ENCODE results near the gene COL27A1. TPM values are rescaled to one million over a fixed set of nuclear protein-coding genes. Genes with fewer than 3 reads are reported as not detected.
"Not testable (repeated sequence)": the region's sequence is repeated elsewhere in the genome, so short reads cannot be mapped to it uniquely, and the experiment has no call there.

The COL27A1 gene
- polyA plus RNA-seq, 1 donor (not counting 4 experiments of a cell fraction or from before 2014, with no cell fraction given), result 14.0 TPM

DNA sequence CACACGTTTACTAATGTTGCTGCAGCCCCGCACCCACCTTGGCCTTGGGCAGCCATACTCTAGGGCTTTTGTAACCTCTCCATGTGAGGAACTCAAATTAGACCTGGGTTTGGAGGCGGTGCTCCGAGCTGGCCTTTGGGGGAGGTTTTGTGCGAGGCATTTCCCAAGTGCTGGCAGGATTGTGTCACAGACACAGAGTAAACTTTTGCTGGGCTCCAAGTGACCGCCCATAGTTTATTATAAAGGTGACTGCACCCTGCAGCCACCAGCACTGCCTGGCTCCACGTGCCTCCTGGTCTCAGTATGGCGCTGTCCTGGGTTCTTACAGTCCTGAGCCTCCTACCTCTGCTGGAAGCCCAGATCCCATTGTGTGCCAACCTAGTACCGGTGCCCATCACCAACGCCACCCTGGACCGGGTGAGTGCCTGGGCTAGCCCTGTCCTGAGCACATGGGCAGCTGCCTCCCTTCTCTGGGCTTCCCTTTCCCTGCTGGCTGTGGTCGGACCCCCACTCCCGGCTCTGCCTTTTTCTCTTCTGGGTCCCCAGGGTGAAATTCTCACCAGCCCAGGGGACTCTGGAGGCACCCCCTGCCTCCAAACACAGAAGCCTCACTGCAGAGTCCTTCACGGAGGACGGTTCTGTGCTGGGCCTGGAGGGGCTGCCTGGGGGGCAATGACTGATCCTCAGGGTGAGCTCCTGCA, 167.6 kb downstream of the COL27A1 start, which contains the start of gene ORM1:
TSS of gene ORM1 (plus strand) at position 268 of the 701 bp plus-strand sequence. CDS start at position 304, 36 bp downstream.
- dilution Hi-C loops (cut with MboI; ENCODE audit: extremely low pct_ligation_motif_present, low sequenced_read_pairs); H4K20me1 ChIP-seq (ENCODE audit: control insufficient read depth, extremely low read depth, insufficient read depth, low read length); H3K4me1 ChIP-seq (ENCODE audit: control insufficient read depth, extremely low read depth, insufficient read depth, low read length); H3K36me3 ChIP-seq (ENCODE audit: control insufficient read depth in 2 of 2, extremely low read depth in 1 of 2, insufficient read depth in 2 of 2, low read length in 2 of 2); H3K4me3 ChIP-seq (ENCODE audit: control insufficient read depth in 2 of 3, extremely low read depth in 1 of 3, insufficient read depth in 2 of 3, low read depth in 1 of 3, low read length in 3 of 3); H2AFZ ChIP-seq (ENCODE audit: control insufficient read depth, low read length); H3K79me2 ChIP-seq (ENCODE audit: control insufficient read depth, insufficient read depth, low read length); H3K9me1 ChIP-seq (ENCODE audit: control insufficient read depth, extremely low read depth, insufficient read depth, low read length); H3K9me3 ChIP-seq (ENCODE audit: control insufficient read depth, low read depth, low read length); DNase-seq (ENCODE audit: low read depth, low spot score); H3K9ac ChIP-seq (ENCODE audit: control insufficient read depth, extremely low read depth, insufficient read depth, low read length); H3K4me2 ChIP-seq (ENCODE audit: control insufficient read depth, extremely low read depth, insufficient read depth, low read depth, low read length); FAIRE-seq; H3K27me3 ChIP-seq (ENCODE audit: control insufficient read depth, extremely low read depth, insufficient read depth, low read length); H3K27ac ChIP-seq (ENCODE audit: control insufficient read depth, insufficient read depth, low read length): not testable (repeated sequence)

DNA sequence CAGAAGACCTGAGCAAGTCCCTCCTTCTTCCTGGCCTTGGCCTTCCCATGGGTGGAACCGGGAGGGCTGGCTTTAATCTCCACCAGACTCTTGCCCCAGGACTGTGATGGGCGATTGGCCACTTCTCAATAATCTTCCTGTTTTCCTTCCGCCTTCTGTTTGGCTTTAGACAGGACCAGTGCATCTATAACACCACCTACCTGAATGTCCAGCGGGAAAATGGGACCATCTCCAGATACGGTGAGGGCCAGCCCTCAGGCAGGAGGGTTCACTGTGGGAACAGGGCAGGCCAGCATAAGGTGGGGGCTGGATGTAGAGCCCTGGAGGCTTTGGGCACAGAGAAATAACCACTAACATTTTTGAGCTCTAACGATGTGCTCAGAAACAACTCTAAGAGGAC, 168.5 kb downstream of the COL27A1 start:
- H3K79me2 ChIP-seq (ENCODE audit: control insufficient read depth, insufficient read depth, low read length); DNase-seq (ENCODE audit: low read depth, low spot score); H3K27me3 ChIP-seq (ENCODE audit: control insufficient read depth, extremely low read depth, insufficient read depth, low read length); H3K9me3 ChIP-seq (ENCODE audit: control insufficient read depth, low read depth, low read length); H3K36me3 ChIP-seq (ENCODE audit: control insufficient read depth in 2 of 2, extremely low read depth in 1 of 2, insufficient read depth in 2 of 2, low read length in 2 of 2); H3K9me1 ChIP-seq (ENCODE audit: control insufficient read depth, extremely low read depth, insufficient read depth, low read length); H3K27ac ChIP-seq (ENCODE audit: control insufficient read depth, insufficient read depth, low read length); H3K9ac ChIP-seq (ENCODE audit: control insufficient read depth, extremely low read depth, insufficient read depth, low read length); H2AFZ ChIP-seq (ENCODE audit: control insufficient read depth, low read length); FAIRE-seq; H3K4me1 ChIP-seq (ENCODE audit: control insufficient read depth, extremely low read depth, insufficient read depth, low read length); H4K20me1 ChIP-seq (ENCODE audit: control insufficient read depth, extremely low read depth, insufficient read depth, low read length); H3K4me3 ChIP-seq (ENCODE audit: control insufficient read depth in 2 of 3, extremely low read depth in 1 of 3, insufficient read depth in 2 of 3, low read depth in 1 of 3, low read length in 3 of 3); H3K4me2 ChIP-seq (ENCODE audit: control insufficient read depth, extremely low read depth, insufficient read depth, low read depth, low read length); dilution Hi-C loops (cut with MboI; ENCODE audit: extremely low pct_ligation_motif_present, low sequenced_read_pairs): not testable (repeated sequence)

DNA sequence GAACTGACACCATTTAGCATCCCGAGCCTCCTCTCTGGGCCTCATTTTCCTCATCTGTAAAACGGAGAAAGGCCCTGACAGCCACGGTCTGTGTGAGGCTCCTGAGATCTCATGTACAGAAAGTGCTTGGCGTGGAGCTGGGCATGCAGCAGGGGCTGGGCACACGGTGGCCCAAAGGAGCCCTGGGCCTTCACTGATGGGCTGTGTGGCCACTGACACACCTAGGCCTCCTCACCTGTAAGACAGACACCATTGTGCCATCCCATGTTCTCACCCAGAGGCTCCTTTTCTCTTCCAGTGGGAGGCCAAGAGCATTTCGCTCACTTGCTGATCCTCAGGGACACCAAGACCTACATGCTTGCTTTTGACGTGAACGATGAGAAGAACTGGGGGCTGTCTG, 169.2 kb downstream of the COL27A1 start:
- no peak overlapping the region for H2AFZ ChIP-seq (ENCODE audit: control insufficient read depth, low read length)
- dilution Hi-C loops (cut with MboI; ENCODE audit: extremely low pct_ligation_motif_present, low sequenced_read_pairs), result no loop called here

DNA sequence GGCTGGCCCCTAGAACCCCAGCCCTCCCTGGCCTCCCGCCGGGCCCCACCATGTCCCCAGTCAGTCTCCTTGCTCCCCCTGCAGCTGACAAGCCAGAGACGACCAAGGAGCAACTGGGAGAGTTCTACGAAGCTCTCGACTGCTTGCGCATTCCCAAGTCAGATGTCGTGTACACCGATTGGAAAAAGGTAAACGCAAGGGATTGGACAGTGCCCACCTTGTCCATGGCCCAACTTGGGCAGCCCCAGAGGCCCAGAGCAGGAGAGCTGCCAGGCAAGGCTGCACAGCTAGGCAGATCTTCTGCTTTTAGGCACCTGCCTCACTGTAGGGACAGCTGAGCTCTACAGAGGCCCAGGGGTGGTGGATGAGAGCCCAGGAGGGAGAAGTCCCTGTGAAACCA, 169.6 kb downstream of the COL27A1 start:
- H4K20me1 ChIP-seq (ENCODE audit: control insufficient read depth, extremely low read depth, insufficient read depth, low read length); DNase-seq (ENCODE audit: low read depth, low spot score); H3K9ac ChIP-seq (ENCODE audit: control insufficient read depth, extremely low read depth, insufficient read depth, low read length); dilution Hi-C loops (cut with MboI; ENCODE audit: extremely low pct_ligation_motif_present, low sequenced_read_pairs); H2AFZ ChIP-seq (ENCODE audit: control insufficient read depth, low read length); H3K4me2 ChIP-seq (ENCODE audit: control insufficient read depth, extremely low read depth, insufficient read depth, low read depth, low read length); H3K27me3 ChIP-seq (ENCODE audit: control insufficient read depth, extremely low read depth, insufficient read depth, low read length); H3K4me1 ChIP-seq (ENCODE audit: control insufficient read depth, extremely low read depth, insufficient read depth, low read length); H3K79me2 ChIP-seq (ENCODE audit: control insufficient read depth, insufficient read depth, low read length); H3K27ac ChIP-seq (ENCODE audit: control insufficient read depth, insufficient read depth, low read length); H3K36me3 ChIP-seq (ENCODE audit: control insufficient read depth in 2 of 2, extremely low read depth in 1 of 2, insufficient read depth in 2 of 2, low read length in 2 of 2); FAIRE-seq; H3K4me3 ChIP-seq (ENCODE audit: control insufficient read depth in 2 of 3, extremely low read depth in 1 of 3, insufficient read depth in 2 of 3, low read depth in 1 of 3, low read length in 3 of 3); H3K9me1 ChIP-seq (ENCODE audit: control insufficient read depth, extremely low read depth, insufficient read depth, low read length); H3K9me3 ChIP-seq (ENCODE audit: control insufficient read depth, low read depth, low read length): not testable (repeated sequence)

More for the DNA sequence above, 169.2 kb downstream of the COL27A1 start:
- Histone ChIP-seq H4K20me1 (ENCODE audit: control insufficient read depth, extremely low read depth, insufficient read depth, low read length) (no peaks in the 10 kb centered on the region), H3K9ac (ENCODE audit: control insufficient read depth, extremely low read depth, insufficient read depth, low read length) (no peak overlapping the region), H3K9me1 (ENCODE audit: control insufficient read depth, extremely low read depth, insufficient read depth, low read length) (no peaks in the 10 kb centered on the region), H3K27ac (ENCODE audit: control insufficient read depth, insufficient read depth, low read length) (no peak overlapping the region), H3K4me2 (ENCODE audit: control insufficient read depth, extremely low read depth, insufficient read depth, low read depth, low read length) (no peak overlapping the region), H3K79me2 (ENCODE audit: control insufficient read depth, insufficient read depth, low read length) (no peaks in the 10 kb centered on the region), H3K9me3 (ENCODE audit: control insufficient read depth, low read depth, low read length) (no peaks in the 10 kb centered on the region), H3K36me3 (ENCODE audit: control insufficient read depth in 2 of 2, extremely low read depth in 1 of 2, insufficient read depth in 2 of 2, low read length in 2 of 2) (no peaks in the 10 kb centered on the region), H3K4me3 (ENCODE audit: control insufficient read depth in 2 of 3, extremely low read depth in 1 of 3, insufficient read depth in 2 of 3, low read depth in 1 of 3, low read length in 3 of 3) (no peak overlapping the region), H3K4me1 (ENCODE audit: control insufficient read depth, extremely low read depth, insufficient read depth, low read length) (no peaks in the 10 kb centered on the region), H3K27me3 (ENCODE audit: control insufficient read depth, extremely low read depth, insufficient read depth, low read length) (no peaks in the 10 kb centered on the region)
- DNase-seq (ENCODE audit: low read depth, low spot score) (no peak), FAIRE-seq (no peak)
- TF ChIP-seq EZH2 (IDR thresholded peaks at IDR 0.05; ENCODE audit: low read length), result no peak
- TF ChIP-seq, protein P1, sequence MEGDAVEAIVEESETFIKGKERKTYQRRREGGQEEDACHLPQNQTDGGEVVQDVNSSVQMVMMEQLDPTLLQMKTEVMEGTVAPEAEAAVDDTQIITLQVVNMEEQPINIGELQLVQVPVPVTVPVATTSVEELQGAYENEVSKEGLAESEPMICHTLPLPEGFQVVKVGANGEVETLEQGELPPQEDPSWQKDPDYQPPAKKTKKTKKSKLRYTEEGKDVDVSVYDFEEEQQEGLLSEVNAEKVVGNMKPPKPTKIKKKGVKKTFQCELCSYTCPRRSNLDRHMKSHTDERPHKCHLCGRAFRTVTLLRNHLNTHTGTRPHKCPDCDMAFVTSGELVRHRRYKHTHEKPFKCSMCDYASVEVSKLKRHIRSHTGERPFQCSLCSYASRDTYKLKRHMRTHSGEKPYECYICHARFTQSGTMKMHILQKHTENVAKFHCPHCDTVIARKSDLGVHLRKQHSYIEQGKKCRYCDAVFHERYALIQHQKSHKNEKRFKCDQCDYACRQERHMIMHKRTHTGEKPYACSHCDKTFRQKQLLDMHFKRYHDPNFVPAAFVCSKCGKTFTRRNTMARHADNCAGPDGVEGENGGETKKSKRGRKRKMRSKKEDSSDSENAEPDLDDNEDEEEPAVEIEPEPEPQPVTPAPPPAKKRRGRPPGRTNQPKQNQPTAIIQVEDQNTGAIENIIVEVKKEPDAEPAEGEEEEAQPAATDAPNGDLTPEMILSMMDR (optimal IDR thresholded peaks at IDR 0.05 in 1 of 3, IDR thresholded peaks at IDR 0.05 in 1 of 3, conservative IDR thresholded peaks at IDR 0.05 in 1 of 3; ENCODE audit: extremely low read depth in 1 of 3, insufficient read depth in 2 of 3, low read length in 3 of 3), result no peak

All from keratinocyte (primary cell).